Spleen (tissue), 7 donors: ENCODE measurements around the gene BANP.
"Not testable (repeated sequence)": the region's sequence is repeated elsewhere in the genome, so short reads cannot be mapped to it uniquely, and the experiment has no call there.

Experiments
- CTCF ChIP-seq, 11 experiments: fragments of 200-600 bp in 7 of 11; fragments of 450-650 bp in 4 of 11; sonication (generic) in 4 of 11; IDR thresholded peaks in 8 of 11; conservative IDR thresholded peaks in 3 of 11; 1 replicate in 7 of 11; 2 replicates in 4 of 11; pipeline versions ENCODE4 v1.4.0 to v1.8.0; 2016 to 2021; ENCODE audit warnings: antibody characterized with exemption in 11 of 11, inconsistent platforms in 4 of 11, mild to moderate bottlenecking in 1 of 11
- POLR2AphosphoS5 ChIP-seq, 3 donors: sonication (generic); formaldehyde crosslinking; IDR thresholded peaks; one replicate each; pipeline ENCODE4 v1.5.1; 2017; ENCODE audit warnings: antibody characterized with exemption in 3 of 3
- donor health status: DM: no; HTN: no; CAD: no; lungs with moderate emphysema.
- donor health status: DM: no; HTN: no; CAD: no.
- donor health status: DM: no; HTN: no; CAD: no.

- not testable (repeated sequence) for TF ChIP-seq CTCF (IDR thresholded peaks at IDR 0.05 in 8 of 11, conservative IDR thresholded peaks at IDR 0.05 in 3 of 11); POLR2AphosphoS5 (IDR thresholded peaks at IDR 0.05)
Measured at GRCh38 chr16:88114541-88115228, 163.5 kb downstream of the BANP start.
